GM18498 (cell line): ENCODE results near the gene LTV1.
"Not testable (repeated sequence)": the region's sequence is repeated elsewhere in the genome, so short reads cannot be mapped to it uniquely, and the experiment has no call there.

Experiments
- ATAC-seq: cut with Tn5 transposase; IDR thresholded peaks from one replicate; pipeline ENCODE4 v1.9.1; 2021; ENCODE audit warnings: mild to moderate bottlenecking, moderate library complexity; ENCODE audit not compliant: unreplicated experiment

The LTV1 gene

GRCh38 chr6:143842461-143842901 is 657 bp upstream of the LTV1 start:
- no peak for ATAC-seq

GRCh38 chr6:143843677-143843999 is 500 bp downstream of the LTV1 start:
- peak; percentile 4 for ATAC-seq

GRCh38 chr6:143844006-143844405 is 868 bp downstream of the LTV1 start:
- ATAC-seq = no peak

GRCh38 chr6:143845033-143845432 is 1.9 kb downstream of the LTV1 start:
- ATAC-seq = no peak

GRCh38 chr6:143851706-143852105 is 8.6 kb downstream of the LTV1 start:
- not testable (repeated sequence) for ATAC-seq

- not testable (repeated sequence) for ATAC-seq
Observed at GRCh38 chr6:143855057-143855456, 11.9 kb downstream of the LTV1 start.

GRCh38 chr6:143856762-143857161 is 13.6 kb downstream of the LTV1 start:
- not testable (repeated sequence) for ATAC-seq

GRCh38 chr6:143857651-143858050 is 14.5 kb downstream of the LTV1 start:
- ATAC-seq = no peak

- no peak for ATAC-seq
Observed at GRCh38 chr6:143859891-143860660, 16.9 kb downstream of the LTV1 start.

- ATAC-seq = no peak
Observed at GRCh38 chr6:143863771-143864170, 20.6 kb downstream of the LTV1 start.

GRCh38 chr6:143864234-143864633 is 21.1 kb downstream of the LTV1 start, which contains the start of gene ZC2HC1B:
Gene ZC2HC1B, plus strand, starts transcription at chr6:143864474. Its CDS starts 66 bp downstream, at chr6:143864540.
- ATAC-seq = no peak

- no peak for ATAC-seq
Observed at GRCh38 chr6:143867236-143867635, 24.1 kb downstream of the LTV1 start.

- ATAC-seq = not testable (repeated sequence)
Observed at GRCh38 chr6:143868808-143869207, 25.7 kb downstream of the LTV1 start.

- not testable (repeated sequence) for ATAC-seq
Observed at GRCh38 chr6:143871202-143871730, 28.1 kb downstream of the LTV1 start.

GRCh38 chr6:143872201-143872600 is 29.1 kb downstream of the LTV1 start:
- ATAC-seq = peak; percentile 89

- not testable (repeated sequence) for ATAC-seq
Observed at GRCh38 chr6:143873600-143873999, 30.5 kb downstream of the LTV1 start.

GRCh38 chr6:143874503-143874902 is 31.4 kb downstream of the LTV1 start:
- ATAC-seq = not testable (repeated sequence)

GRCh38 chr6:143877584-143878271 is 34.6 kb downstream of the LTV1 start:
- no peak for ATAC-seq

- no peak for ATAC-seq
Observed at GRCh38 chr6:143878272-143878760, 35.2 kb downstream of the LTV1 start.

- no peak for ATAC-seq
Observed at GRCh38 chr6:143880412-143880811, 37.3 kb downstream of the LTV1 start.

GRCh38 chr6:143882401-143882930 is 39.3 kb downstream of the LTV1 start:
- no peak for ATAC-seq
